A549 (cell line): Measurements from ENCODE around the gene KCNH2. TPM values are rescaled to one million over a fixed set of nuclear protein-coding genes. Genes with fewer than 3 reads are reported as not detected.

Experiments
- ATAC-seq, 2 experiments: fragments of 200-7000 bp in 1 of 2; fragments of >200 bp in 1 of 2; cut with Nextera tagmentation in 1 of 2; cut with Tn5 transposase in 1 of 2; 3 replicates each; pipeline versions ENCODE4 v1.8.0 to v1.9.1; 2018 to 2020; ENCODE audit warnings: mild to moderate bottlenecking in 1 of 2, moderate library complexity in 1 of 2
- CTCF ChIA-PET: fragments of 300-600 bp; sonication (Branson Sonifier 250); formaldehyde crosslinking; extraction: SDS; loops from one replicate; lab custom pipeline; 2021; ENCODE audit warnings: antibody characterized with exemption, inconsistent platforms; lab: Yijun Ruan, JAX
- POLR2A ChIA-PET: fragments of 350-600 bp; formaldehyde crosslinking; extraction: SDS; loops from one replicate; lab custom pipeline; 2021; ENCODE audit warnings: antibody characterized with exemption, inconsistent platforms; lab: Yijun Ruan, JAX
- DNase-seq, 2 experiments: peaks; one replicate each; pipeline versions ENCODE4 v3.0.0 to v3.0.0-alpha.2; 2011 to 2016; ENCODE audit warnings: low read depth in 1 of 2, low spot score in 1 of 2
- FAIRE-seq: peaks from 2 replicates; lab custom pipeline; 2011; peaks lifted over from hg19 to GRCh38; lab: Jason Lieb, UNC
- H3K27ac ChIP-seq, 2 experiments: fragments of >200 bp; sonication (Bioruptor Twin); formaldehyde crosslinking; 3 replicates each; pipeline ENCODE4 v1.5.1; 2016 to 2017
- H3K4me1 ChIP-seq: fragments of >200 bp; sonication (Bioruptor Twin); formaldehyde crosslinking; 3 replicates; pipeline ENCODE4 v1.6.1; 2016
- H3K4me2 ChIP-seq: fragments of >200 bp; sonication (Bioruptor Twin); formaldehyde crosslinking; 3 replicates; pipeline ENCODE4 v1.6.1; 2016
- H3K4me3 ChIP-seq: fragments of >200 bp; sonication (Bioruptor Twin); formaldehyde crosslinking; 3 replicates; pipeline ENCODE4 v1.5.1; 2016
- H3K9me3 ChIP-seq: fragments of >200 bp; sonication (Bioruptor Twin); formaldehyde crosslinking; 3 replicates; pipeline ENCODE4 v1.6.1; 2016
- CHD4 ChIP-seq: fragments of 200-600 bp; sonication (generic); IDR thresholded peaks from 2 replicates; pipeline ENCODE4 v1.6.1; 2016; ENCODE audit warnings: antibody characterized with exemption, mild to moderate bottlenecking, borderline replicate concordance
- CTCF ChIP-seq: fragments of >200 bp; sonication (Bioruptor Twin); formaldehyde crosslinking; IDR thresholded peaks from 3 replicates; pipeline ENCODE4 v1.5.1; 2016
- EHMT2 ChIP-seq: fragments of 200-600 bp; sonication (generic); IDR thresholded peaks from 2 replicates; pipeline ENCODE4 v1.6.1; 2016; ENCODE audit warnings: antibody characterized with exemption, low read depth, mild to moderate bottlenecking, moderate library complexity
- EP300 ChIP-seq, 2 experiments: fragments of >200 bp; sonication (Bioruptor Twin); formaldehyde crosslinking; IDR thresholded peaks; 2 replicates in 1 of 2; 3 replicates in 1 of 2; pipeline ENCODE4 v1.6.1; 2016 to 2017
- FOSB ChIP-seq: fragments of 250-450 bp; sonication (Bioruptor Pico); IDR thresholded peaks from 2 replicates; pipeline ENCODE4 v1.5.0; 2020; ENCODE audit warnings: mild to moderate bottlenecking, moderate library complexity
- FOXS1 ChIP-seq: fragments of 250-450 bp; sonication (Bioruptor Pico); IDR thresholded peaks from 2 replicates; pipeline ENCODE4 v1.5.0; 2020; ENCODE audit warnings: mild to moderate bottlenecking, moderate library complexity
- HDAC2 ChIP-seq: fragments of 200-600 bp; sonication (generic); IDR thresholded peaks from 2 replicates; pipeline ENCODE4 v1.6.1; 2016
- HES2 ChIP-seq: fragments of >200 bp; sonication (Bioruptor Twin); formaldehyde crosslinking; IDR thresholded peaks from 2 replicates; pipeline ENCODE4 v1.6.1; 2016
- HEYL ChIP-seq: fragments of 250-450 bp; sonication (Bioruptor Pico); IDR thresholded peaks from 2 replicates; pipeline ENCODE4 v1.8.0; 2021; ENCODE audit warnings: mild to moderate bottlenecking, moderate library complexity
- HOXB13 ChIP-seq: fragments of 250-450 bp; sonication (Bioruptor Pico); IDR thresholded peaks from 2 replicates; pipeline ENCODE4 v1.5.0; 2020; ENCODE audit warnings: low read depth, mild to moderate bottlenecking, moderate library complexity
- HOXB5 ChIP-seq: fragments of 250-450 bp; sonication (Bioruptor Pico); IDR thresholded peaks from 2 replicates; pipeline ENCODE4 v1.5.0; 2020; ENCODE audit warnings: mild to moderate bottlenecking, moderate library complexity
- JUN ChIP-seq, 2 experiments: fragments of >200 bp; sonication (Bioruptor Twin); formaldehyde crosslinking; IDR thresholded peaks; 2 replicates in 1 of 2; 3 replicates in 1 of 2; pipeline ENCODE4 v1.6.1; 2016 to 2017
- KDM5A ChIP-seq: fragments of 200-600 bp; sonication (generic); IDR thresholded peaks from 2 replicates; pipeline ENCODE4 v1.6.1; 2016; ENCODE audit warnings: antibody characterized with exemption, mild to moderate bottlenecking
- MAFK ChIP-seq: fragments of 450-650 bp; IDR thresholded peaks from 2 replicates; pipeline ENCODE4 v1.6.1; 2014; ENCODE audit not compliant: partially characterized antibody
- MAZ ChIP-seq: fragments of 150-350 bp; IDR thresholded peaks from 2 replicates; pipeline ENCODE4 v1.6.1; 2014; ENCODE audit warnings: antibody characterized with exemption, low read depth, low read length, borderline replicate concordance
- NPAS2 ChIP-seq: fragments of 250-450 bp; sonication (Bioruptor Pico); IDR thresholded peaks from 2 replicates; pipeline ENCODE4 v1.8.0; 2022; ENCODE audit warnings: mild to moderate bottlenecking, moderate library complexity, borderline replicate concordance
- NR3C1 ChIP-seq: fragments of >200 bp; sonication (Bioruptor Twin); formaldehyde crosslinking; IDR thresholded peaks from 3 replicates; pipeline ENCODE4 v1.6.1; 2017
- RARB ChIP-seq: fragments of 250-450 bp; sonication (Bioruptor Pico); IDR thresholded peaks from 2 replicates; pipeline ENCODE4 v1.8.0; 2021; ENCODE audit warnings: mild to moderate bottlenecking, moderate library complexity
- TFCP2L1 ChIP-seq: fragments of 250-450 bp; sonication (Bioruptor Pico); IDR thresholded peaks from 2 replicates; pipeline ENCODE4 v1.5.0; 2021; ENCODE audit warnings: mild to moderate bottlenecking
- ZC3H11A ChIP-seq: fragments of 450-650 bp; IDR thresholded peaks from 2 replicates; pipeline ENCODE4 v1.6.1; 2014; ENCODE audit warnings: antibody characterized with exemption, mild to moderate bottlenecking
- ZNF302 ChIP-seq: fragments of 250-450 bp; sonication (Bioruptor Pico); IDR thresholded peaks from 2 replicates; pipeline ENCODE4 v1.9.0; 2021; ENCODE audit warnings: inconsistent platforms, mild to moderate bottlenecking, moderate library complexity
- WGBS: methylation state at CpG from one replicate; pipeline ENCODE4 v1.1.6; 2017; ENCODE audit errors: missing lambda C conversion rate; 5-methylcytosine and 5-hydroxymethylcytosine counted together
- polyA plus RNA-seq, 4 experiments: library from polyadenylated mRNA; depleted of rRNA in 3 of 4; stranded (reverse); fragments of >200 nt; fragmentation: RNase III in 1 of 4; extraction: RNeasy Plus Mini Kit Qiagen cat#74134 plus additional on column Dnase treatment in 1 of 4; gene quantifications; 2 replicates in 3 of 4; 3 replicates in 1 of 4; pipeline ENCODE4 v1.2.3, GENCODE V29; 2011 to 2017
- TF ChIP-seq, protein P1 (sequence below): fragments of 450-650 bp; IDR thresholded peaks from 2 replicates; pipeline ENCODE4 v1.6.1; 2014; ENCODE audit warnings: antibody characterized with exemption
- TF ChIP-seq, protein P2 (sequence below): fragments of 150-350 bp; IDR thresholded peaks from 2 replicates; pipeline ENCODE4 v1.6.1; 2014; ENCODE audit warnings: low read depth, mild to moderate bottlenecking, low read length
- TF ChIP-seq, protein P3 (sequence below): fragments of 200-600 bp; sonication (generic); IDR thresholded peaks from 2 replicates; pipeline ENCODE4 v1.6.1; 2016; ENCODE audit warnings: antibody characterized with exemption, mild to moderate bottlenecking, moderate library complexity
- TF ChIP-seq, protein P4 (sequence below): fragments of >200 bp; sonication (Bioruptor Twin); formaldehyde crosslinking; IDR thresholded peaks from 3 replicates; pipeline ENCODE4 v1.6.1; 2016

The KCNH2 gene
- polyA plus RNA-seq, 2 of the 4 experiments (the other 2 are of a cell fraction) = 0.26 to 0.41 TPM

GRCh38 chr7:151006590-151007300, 28.6 kb upstream of the KCNH2 start:
- FAIRE-seq (no peak), ATAC-seq (no peak), DNase-seq (no peak)
- Histone ChIP-seq H3K4me1 (peaks cover 20% of the 10 kb centered on the region; the same call in 1 of the 3 replicates), H3K27ac (no peak overlapping the region), H3K4me2 (no peak overlapping the region), H3K4me3 (no peak overlapping the region), H3K9me3 (no peaks in the 10 kb centered on the region)
- TF ChIP-seq JUN (IDR thresholded peaks at IDR 0.05) (no peak), HOXB13 (CRISPR knock-in tag) (no peak), NR3C1 (no peak), KDM5A (no peak), ZNF302 (no peak), HEYL (CRISPR knock-in tag) (no peak), EHMT2 (no peak), FOSB (no peak), HDAC2 (no peak), RARB (CRISPR knock-in tag) (no peak), HES2 (no peak), CHD4 (no peak)
- TF ChIP-seq, protein P1, sequence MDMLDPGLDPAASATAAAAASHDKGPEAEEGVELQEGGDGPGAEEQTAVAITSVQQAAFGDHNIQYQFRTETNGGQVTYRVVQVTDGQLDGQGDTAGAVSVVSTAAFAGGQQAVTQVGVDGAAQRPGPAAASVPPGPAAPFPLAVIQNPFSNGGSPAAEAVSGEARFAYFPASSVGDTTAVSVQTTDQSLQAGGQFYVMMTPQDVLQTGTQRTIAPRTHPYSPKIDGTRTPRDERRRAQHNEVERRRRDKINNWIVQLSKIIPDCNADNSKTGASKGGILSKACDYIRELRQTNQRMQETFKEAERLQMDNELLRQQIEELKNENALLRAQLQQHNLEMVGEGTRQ = no peak
- TF ChIP-seq, protein P2, sequence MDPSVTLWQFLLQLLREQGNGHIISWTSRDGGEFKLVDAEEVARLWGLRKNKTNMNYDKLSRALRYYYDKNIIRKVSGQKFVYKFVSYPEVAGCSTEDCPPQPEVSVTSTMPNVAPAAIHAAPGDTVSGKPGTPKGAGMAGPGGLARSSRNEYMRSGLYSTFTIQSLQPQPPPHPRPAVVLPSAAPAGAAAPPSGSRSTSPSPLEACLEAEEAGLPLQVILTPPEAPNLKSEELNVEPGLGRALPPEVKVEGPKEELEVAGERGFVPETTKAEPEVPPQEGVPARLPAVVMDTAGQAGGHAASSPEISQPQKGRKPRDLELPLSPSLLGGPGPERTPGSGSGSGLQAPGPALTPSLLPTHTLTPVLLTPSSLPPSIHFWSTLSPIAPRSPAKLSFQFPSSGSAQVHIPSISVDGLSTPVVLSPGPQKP = no peak
- 86% methylated on average over 14 of the region's 23 CpGs for WGBS
- POLR2A ChIA-PET = no interaction called here
- CTCF ChIA-PET = interaction anchor here (0.8 to 11.2 kb wide), 10 partner anchors 8 to 105 kb away, joined by 3 to 110 read pairs (median 4); partner anchors contain the start of gene ATG9B

DNA sequence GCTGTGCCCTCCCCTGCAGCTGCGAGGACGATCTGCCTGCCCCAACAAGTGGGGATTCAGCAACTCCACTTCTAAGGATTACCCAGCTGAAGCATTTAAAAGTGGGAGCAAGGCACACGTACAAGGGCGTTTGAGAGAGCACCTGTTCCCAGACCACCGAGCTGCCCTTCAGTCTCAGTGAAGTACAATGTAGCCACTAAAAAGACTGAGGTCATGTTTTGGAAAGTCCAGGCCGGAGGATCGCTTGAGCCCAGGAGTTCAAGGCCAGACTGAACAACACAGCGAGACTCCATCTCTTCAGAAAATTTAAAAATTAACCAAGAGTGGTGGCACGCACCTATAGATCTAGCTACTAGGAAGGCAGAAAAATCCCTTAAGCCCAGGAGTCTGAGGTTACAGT, 27.4 kb upstream of the KCNH2 start:
- ATAC-seq (no peak), FAIRE-seq (no peak), DNase-seq (no peak)
- 66% methylated on average over 9 of the region's 9 CpGs for WGBS
- ChIA-PET CTCF (interaction anchor here (1.2 to 11.2 kb wide), 6 partner anchors 15 to 108 kb away, joined by 3 to 110 read pairs (median 9); partner anchors contain the start of gene ATG9B), POLR2A (no interaction called here)
- no peak overlapping the region for H3K4me2 ChIP-seq
- H3K4me1 ChIP-seq = peaks cover 17% of the 10 kb centered on the region; the same call in 1 of the 3 replicates
- no peak for TF ChIP-seq FOSB
- no peak for TF ChIP-seq EP300 (IDR thresholded peaks at IDR 0.05)
- TF ChIP-seq, protein P3, sequence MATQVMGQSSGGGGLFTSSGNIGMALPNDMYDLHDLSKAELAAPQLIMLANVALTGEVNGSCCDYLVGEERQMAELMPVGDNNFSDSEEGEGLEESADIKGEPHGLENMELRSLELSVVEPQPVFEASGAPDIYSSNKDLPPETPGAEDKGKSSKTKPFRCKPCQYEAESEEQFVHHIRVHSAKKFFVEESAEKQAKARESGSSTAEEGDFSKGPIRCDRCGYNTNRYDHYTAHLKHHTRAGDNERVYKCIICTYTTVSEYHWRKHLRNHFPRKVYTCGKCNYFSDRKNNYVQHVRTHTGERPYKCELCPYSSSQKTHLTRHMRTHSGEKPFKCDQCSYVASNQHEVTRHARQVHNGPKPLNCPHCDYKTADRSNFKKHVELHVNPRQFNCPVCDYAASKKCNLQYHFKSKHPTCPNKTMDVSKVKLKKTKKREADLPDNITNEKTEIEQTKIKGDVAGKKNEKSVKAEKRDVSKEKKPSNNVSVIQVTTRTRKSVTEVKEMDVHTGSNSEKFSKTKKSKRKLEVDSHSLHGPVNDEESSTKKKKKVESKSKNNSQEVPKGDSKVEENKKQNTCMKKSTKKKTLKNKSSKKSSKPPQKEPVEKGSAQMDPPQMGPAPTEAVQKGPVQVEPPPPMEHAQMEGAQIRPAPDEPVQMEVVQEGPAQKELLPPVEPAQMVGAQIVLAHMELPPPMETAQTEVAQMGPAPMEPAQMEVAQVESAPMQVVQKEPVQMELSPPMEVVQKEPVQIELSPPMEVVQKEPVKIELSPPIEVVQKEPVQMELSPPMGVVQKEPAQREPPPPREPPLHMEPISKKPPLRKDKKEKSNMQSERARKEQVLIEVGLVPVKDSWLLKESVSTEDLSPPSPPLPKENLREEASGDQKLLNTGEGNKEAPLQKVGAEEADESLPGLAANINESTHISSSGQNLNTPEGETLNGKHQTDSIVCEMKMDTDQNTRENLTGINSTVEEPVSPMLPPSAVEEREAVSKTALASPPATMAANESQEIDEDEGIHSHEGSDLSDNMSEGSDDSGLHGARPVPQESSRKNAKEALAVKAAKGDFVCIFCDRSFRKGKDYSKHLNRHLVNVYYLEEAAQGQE = no peak
- no peak for TF ChIP-seq TFCP2L1
- no peak for TF ChIP-seq HES2
- no peak for TF ChIP-seq NPAS2 (CRISPR knock-in tag)
- no peak for TF ChIP-seq FOXS1
- no peak for TF ChIP-seq HOXB5
- TF ChIP-seq, protein P4, sequence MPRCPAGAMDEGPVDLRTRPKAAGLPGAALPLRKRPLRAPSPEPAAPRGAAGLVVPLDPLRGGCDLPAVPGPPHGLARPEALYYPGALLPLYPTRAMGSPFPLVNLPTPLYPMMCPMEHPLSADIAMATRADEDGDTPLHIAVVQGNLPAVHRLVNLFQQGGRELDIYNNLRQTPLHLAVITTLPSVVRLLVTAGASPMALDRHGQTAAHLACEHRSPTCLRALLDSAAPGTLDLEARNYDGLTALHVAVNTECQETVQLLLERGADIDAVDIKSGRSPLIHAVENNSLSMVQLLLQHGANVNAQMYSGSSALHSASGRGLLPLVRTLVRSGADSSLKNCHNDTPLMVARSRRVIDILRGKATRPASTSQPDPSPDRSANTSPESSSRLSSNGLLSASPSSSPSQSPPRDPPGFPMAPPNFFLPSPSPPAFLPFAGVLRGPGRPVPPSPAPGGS = no peak
- TF ChIP-seq MAZ = no peak
- TF ChIP-seq, protein P2 = no peak
- no peak for TF ChIP-seq CTCF
- TF ChIP-seq KDM5A = no peak
- TF ChIP-seq ZC3H11A = no peak
- TF ChIP-seq MAFK = no peak
- no peaks in the 10 kb centered on the region for H3K9me3 ChIP-seq
- H3K27ac ChIP-seq = no peak overlapping the region
- H3K4me3 ChIP-seq = no peak overlapping the region
